Left forelimb (tissue), 1 donor: ENCODE measurements around the gene IQSEC1.

ENCODE experiments used
- DNase-seq: peaks from one replicate; pipeline ENCODE4 v3.0.0-alpha.2; 2018; ENCODE audit warnings: low spot score

IQSEC1 gene

GRCh38 chr3:13028010-13028821 lies 45.0 kb downstream of the IQSEC1 start:
- DNase-seq: no peak

DNA sequence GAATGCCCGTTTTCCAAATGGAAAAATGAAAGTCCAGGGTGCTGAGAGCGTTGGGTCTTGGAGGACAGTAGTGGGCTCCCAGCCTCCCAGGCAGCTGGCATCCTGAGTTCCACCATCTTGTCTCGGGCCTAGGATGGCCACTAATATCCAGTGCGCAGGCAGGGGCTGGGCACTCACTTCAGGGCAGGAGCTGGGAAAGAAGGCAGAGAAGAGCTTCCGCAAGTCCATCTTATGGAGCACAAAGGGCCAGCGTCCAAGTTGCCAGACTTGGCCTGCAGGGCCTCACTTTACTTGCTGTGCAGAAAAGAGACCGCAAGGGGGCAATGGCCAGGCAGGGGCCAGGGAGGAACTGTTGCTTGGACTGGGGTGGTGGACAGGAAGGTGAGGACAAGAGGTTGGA lies 46.1 kb downstream of the IQSEC1 start:
- no peak for DNase-seq

DNA sequence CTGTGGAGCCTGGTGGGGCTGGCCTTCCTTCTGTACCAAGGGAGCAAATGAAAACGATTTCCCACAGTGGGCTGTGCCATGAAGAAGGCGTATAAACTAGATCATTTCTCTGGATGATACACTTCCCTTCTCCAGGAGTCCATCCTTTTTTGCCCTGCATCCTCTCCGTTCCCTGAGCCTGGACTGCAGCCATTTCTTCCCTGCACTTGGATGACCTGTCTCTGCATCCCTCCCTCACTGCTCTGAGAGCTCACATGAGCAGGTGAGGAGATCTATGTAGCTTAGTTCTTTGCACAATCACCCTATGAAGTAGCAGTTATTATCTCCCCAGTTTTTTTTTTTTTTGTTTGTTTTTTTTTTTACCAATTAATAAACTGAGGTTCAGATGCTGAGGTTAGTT lies 46.7 kb downstream of the IQSEC1 start:
- no peak for DNase-seq

DNA sequence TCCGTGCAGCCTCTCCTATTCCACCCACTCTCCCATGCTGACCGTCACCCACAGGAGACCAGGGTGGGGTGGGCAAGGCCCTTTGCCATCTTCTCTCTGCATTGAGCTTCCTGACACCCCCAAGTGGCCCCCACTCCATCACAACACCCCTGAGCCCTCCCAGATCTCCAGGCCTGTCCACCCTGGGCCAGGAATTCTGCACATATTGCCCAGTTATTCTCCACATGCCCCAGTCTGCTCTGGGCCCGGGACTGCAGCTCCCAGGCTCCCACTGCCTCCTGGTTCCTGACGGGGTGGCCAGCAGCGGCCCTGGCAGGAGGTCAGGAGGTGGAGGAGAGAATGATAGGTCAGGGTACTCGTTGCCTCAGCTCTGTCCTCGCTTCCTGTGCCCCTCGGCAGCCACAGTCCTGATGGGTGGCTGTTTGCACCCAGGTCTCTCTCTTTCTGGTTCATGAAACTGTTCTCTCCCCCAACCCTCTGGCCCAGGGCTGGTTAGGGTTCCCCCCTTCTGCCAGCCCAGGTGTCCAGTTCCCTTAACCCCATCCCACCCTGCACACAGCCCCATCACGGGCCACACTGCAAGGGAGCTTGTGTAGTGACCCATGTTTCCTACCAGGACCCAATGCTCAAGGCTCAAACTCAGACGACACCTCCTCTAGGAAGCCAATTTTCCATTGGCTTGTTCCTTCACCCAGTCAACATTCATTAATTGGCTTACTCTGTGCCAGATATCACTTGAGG lies 47.3 kb downstream of the IQSEC1 start:
- DNase-seq: no peak

GRCh38 chr3:13025090-13025489 lies 48.1 kb downstream of the IQSEC1 start:
- no peak for DNase-seq

DNA sequence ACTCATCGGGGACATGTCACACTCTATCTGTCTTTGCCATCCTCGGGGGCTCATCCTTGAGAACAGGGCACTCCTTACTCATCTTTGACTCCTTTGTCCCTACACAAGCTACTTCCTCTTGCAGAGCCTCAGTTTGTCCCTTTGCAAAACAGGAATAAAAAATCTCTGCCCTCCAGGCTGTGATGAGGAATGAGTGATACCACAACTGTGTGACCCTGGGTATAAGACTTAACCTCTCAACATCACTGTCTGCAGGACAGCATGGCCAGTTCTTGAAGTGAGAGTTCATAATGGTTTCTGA lies 48.5 kb downstream of the IQSEC1 start:
- DNase-seq: no peak

DNA sequence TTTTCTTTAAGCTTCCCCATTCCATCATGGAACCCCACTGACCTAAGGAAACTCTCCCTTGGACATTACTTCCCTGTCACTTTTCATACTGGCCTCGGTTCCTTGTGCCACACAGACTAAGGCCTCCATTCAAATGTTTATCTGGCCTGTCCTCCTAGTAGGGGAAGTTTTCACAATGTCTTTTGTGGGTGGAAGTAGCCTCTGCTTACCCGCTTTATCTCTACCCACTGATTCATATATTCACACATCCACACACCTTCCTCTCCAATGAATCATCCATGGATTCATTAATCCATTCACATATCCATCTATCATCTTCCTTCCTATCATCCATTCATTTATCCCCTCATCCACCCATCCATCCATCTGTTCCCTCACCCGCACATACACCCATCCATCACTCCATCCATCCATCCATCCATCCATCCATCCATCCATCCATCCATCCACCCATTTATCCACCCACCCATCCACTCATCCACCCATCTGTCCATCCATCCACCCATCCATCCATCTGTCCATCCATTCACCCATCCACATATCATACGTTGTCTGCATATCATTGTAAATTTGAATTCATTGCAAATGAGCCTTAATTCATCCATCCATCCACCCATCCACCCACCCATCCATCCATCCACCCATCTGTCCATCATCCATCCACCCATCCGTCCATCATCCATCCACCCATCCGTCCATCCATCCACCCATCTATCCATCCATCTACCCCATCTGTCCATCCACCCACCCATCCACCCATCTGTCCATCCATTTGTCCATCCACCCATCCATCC lies 49.1 kb downstream of the IQSEC1 start:
- no peak for DNase-seq

- no peak for DNase-seq
Observed at GRCh38 chr3:13023235-13023970, 49.8 kb downstream of the IQSEC1 start.

- peak; percentile 92 for DNase-seq
Observed at GRCh38 chr3:13022348-13023234, 50.6 kb downstream of the IQSEC1 start.

GRCh38 chr3:13021141-13022114 lies 51.8 kb downstream of the IQSEC1 start:
- DNase-seq: no peak

DNA sequence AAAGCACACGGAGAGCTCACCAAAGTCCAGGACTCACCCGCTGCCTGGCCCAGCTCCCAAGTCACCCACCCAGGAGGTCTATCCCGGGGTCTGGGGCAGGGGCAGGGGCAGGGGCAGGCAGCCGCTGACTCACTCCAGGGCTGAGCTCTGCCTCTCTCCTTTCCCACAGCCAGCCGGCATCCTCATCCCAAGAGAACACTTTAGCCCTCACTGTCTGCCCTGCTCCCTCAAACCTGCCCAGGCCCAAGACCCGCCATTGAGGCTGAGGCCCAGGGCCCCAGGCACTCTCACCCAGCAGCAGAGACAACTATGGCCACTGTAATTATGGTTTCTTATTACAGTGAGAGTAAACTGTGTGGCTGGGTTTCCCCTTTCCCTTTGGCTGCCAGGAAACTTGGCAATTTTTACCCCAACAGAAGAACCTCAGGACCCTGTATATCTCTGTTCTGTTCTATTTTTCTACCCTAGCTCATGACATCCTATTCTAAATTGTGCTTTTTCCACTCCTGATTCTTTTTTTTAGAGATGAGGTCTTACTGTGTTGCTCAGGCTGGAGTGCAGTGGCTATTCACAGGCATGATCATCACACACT lies 53.0 kb downstream of the IQSEC1 start:
- no peak for DNase-seq

GRCh38 chr3:13019243-13020095 lies 53.8 kb downstream of the IQSEC1 start:
- peak; percentile 90 for DNase-seq

GRCh38 chr3:13018561-13019242 lies 54.5 kb downstream of the IQSEC1 start:
- DNase-seq: no peak

DNA sequence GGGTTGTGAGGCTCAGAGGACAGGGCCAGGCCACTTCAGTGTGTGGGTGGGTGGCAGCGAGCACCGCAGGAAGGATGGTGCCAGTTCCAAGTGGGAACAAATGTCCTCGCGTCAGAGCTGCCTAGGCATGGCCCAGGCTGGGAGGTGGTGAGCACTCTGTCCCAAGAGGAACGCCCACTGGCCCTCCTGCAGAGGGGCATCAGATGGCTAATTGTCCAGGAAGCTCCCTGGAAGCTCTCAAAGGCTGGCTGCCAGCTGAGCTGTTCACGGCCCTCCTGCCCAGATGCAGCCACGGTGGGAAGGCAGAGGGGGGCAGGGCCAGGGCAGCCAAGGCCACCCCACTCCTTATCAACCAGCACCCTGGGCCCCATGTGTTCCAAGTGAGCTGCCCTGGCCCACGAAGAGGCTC lies 55.2 kb downstream of the IQSEC1 start:
- no peak for DNase-seq

DNA sequence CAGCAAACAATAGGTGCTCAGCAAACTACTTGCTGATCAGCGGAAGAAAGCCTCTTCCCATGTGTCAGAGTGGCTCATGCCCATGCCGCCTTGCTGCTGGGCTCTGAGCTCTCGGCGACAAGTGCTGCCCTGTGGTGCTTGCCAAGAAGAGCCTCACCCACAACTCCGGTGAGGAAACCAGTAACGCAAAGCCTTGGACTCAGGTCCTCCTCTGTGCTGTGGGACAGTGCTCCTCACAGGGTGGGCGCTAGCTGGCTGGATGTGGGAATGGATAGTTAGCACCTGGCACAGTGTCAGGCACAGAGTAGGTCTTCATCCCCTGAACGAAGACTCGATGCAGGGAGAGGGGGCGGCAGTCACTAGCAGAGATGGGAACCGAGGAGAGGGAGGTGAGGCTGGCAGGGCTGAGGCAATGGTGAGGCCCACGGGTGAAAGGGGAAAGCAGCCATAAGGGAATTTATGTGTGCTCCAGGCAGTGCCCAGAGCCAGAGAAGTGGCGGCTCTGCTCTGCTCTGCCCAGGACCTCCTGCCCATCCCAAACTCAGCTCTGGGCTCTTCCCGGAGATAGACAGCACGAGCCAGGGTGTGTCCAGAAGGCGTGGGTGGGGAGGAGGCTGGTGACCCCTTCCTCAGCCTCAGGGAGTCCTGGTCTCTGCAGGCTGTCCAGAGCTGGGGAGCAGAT lies 55.7 kb downstream of the IQSEC1 start:
- DNase-seq: no peak

GRCh38 chr3:13016721-13017255 lies 56.4 kb downstream of the IQSEC1 start:
- DNase-seq: no peak

- no peak for DNase-seq
Observed at GRCh38 chr3:13016083-13016720, 57.0 kb downstream of the IQSEC1 start.
